A204.1 (cell line): Measurements from ENCODE around the gene ASPSCR1.

Experiments used
- FAIRE-seq: peaks from 2 replicates; lab custom pipeline; 2012; peaks lifted over from hg19 to GRCh38; lab: Jason Lieb, UNC

Gene ASPSCR1

DNA sequence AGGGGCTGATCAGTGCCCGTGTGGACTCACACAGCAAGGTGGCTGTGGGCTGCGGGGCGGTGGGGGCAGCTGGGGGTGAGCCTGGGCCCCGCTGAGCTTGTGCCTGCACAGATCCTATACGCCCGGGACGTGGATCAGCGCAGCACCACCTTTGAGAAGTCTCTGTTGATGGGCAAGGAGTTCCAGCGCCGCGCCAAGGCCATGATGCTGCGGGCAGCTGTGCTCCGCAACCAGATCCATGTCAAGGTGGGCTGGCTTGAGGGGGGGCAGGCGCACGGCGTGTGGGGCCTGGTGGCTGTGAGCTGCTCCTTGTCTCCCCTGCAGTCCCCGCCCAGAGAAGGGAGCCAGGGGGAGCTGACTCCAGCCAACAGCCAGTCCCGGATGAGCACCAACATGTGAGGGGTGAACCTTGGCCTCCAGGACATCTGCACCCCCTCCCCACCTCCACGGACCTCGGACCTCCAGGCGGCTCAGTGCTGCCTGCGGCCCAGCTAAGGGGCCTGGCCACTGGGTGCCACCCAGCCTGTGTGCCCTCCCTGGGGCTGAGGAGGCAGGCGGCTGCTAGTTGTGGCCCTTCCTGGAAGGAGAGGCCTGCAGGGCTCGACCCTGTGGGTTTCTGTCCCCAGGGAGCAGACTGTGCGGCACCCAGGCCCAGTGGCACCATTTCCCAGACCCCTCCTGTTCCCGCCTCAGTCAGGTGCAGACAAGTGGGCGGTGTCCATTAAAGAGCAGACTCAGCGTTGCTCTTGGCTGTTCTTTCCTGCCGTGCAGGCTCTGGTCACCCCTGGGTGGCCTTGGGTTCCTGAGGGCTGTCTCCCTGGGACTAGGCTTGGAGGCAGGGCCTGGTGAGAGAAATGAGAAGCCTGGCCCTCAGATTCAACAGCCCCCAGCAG is 79.5 kb downstream of the ASPSCR1 start:
- FAIRE-seq = no peak

DNA sequence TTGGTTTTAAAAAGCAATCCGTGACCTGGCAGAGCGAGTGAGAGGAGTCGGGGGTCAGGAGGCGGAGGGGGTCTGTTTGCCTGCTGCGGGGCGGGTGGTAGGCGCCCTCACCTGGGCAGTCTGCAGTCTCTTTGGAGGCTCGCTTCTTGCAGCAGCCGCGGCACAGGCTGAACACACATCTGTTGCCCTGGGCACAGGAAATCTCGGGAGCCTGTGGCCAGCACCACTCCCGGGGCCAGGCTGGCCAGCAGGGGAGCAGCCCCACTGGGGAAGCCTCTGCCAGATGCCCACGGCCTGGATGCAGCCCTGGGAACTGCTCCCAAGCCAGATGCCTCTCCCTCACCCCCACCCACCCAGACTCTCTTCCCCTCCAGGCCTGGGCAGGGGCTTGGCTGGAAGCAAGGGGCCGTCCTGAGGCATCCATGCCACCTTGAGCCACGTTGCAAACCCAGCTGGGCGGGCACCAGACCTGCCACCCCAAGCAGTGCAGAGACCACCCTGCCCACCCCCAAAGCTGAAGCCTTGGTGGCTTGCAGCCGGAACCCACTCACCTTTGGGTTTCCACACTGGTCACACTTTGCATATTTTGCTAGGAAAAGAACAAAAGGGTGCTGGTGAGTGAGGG is 80.9 kb downstream of the ASPSCR1 start:
- FAIRE-seq = no peak

DNA sequence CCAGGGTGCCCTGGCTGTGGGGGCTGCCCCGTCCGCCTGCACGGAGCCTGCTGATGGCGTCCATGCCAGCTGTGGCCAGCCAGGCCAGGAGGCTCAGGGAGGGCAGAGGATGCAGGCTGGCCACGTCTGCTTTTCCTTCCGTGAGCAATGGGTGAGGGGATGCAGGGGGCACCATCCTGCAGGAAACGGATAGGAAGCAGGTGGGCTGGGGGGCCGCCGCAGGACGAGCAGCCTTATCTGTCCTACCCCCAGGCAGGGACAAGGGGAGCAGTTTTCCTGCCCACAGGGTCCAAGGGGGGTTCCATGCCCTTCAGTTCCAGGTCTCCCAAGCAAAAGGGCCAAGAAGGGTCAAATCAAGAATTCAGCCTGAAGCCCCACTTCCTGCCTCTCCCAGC is 81.4 kb downstream of the ASPSCR1 start:
- no peak for FAIRE-seq

DNA sequence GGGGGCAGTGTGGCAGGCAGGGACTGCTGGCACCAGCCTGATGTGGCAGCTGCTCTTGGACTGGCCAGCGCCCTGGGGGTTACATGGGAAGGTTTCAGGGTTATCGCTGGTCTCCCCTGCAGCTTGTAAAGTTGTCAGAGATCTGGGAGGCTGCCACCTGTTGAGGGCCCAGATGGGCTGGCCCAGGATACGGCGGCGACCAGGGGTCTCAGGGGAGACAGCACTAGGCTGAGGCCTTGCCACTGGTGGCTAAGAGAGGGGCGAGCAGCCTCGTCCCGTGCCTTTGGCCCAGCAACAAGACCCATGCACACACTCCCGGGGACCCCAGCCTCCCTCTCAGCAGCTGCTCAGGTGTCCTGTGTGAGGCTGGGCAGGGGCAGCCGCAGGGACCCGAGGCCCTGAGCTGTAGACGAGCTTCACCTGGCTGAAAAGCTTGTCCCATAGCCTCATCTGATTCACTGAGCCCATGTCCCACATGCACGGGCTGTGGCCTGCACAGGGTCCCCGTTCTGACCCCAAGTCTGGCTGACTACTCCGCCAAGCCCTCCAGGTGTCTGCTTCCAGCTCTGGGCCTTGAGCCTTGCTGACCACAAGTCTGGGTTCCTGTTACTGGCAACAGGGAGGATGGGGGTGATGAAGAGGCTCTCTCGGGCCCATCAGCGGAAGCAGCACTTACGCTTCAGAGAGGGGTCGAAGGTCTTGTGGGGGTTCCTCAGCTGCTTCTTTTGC is 82.0 kb downstream of the ASPSCR1 start:
- FAIRE-seq = no peak

DNA sequence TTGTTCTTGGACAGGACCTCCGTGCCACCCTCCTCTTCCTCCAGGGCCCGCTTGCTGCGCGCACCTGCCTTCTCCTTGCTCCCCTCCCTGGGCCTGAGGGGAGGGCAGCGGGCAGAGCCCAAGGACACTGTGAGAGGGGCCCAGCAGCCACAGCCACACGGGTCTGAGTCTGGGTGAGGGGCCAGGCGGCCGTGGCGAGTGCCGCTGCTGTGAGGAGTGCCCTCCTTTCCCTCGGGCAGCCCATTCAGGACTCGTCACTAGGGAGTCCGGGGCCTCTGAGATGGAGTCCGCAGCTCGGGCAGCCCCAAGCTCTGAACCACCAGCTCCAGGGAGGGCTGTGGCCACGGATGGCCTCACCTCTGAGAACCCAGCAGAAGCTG is 82.6 kb downstream of the ASPSCR1 start:
- no peak for FAIRE-seq

- FAIRE-seq = no peak
Observed at GRCh38 chr17:82060614-82061013, 83.2 kb downstream of the ASPSCR1 start.

GRCh38 chr17:82061047-82061925 is 83.9 kb downstream of the ASPSCR1 start:
- FAIRE-seq = no peak

DNA sequence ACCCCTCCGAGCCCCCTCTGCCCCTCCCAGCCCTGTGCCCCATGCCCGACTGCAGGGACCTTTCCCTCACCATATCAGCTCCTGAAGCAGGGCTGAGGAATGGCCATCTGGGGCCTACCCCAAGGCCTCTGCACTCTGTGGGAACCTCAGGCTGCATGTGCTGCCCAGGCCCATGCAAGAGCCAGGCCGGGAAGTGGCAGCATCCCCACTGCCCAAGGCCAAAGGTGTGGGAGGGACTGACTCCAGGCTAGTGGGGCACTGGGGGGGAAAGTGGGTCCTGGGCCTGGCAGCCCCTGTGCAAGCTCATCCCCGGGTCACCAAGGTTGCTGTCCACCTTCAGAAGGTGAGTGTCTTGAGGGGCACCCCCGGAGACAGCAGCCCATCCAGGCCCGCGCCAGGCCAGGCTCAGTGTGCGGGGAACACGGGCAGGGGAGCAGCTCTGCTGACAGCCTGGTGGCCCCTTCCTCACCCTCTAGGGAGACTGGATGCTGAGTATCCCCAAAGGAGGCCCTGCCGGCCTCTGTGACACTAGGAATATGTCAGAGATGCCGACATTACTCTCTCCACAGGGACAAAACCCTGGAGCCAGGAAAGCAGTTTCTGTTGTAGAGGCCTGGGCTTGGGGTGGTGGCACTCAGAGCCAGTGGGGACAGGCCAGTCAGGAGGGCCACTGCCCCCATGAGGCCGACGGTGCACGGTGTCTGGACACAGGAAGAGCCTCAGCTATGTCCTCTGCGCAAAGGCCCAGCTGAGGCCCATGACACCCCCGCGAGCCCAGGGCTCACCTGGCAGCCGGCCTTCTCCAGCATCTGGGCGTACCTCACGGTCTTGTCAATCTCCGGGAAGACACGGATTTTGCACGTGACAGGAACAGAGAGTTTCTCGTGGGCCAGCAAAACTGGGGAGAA is 84.9 kb downstream of the ASPSCR1 start:
- no peak for FAIRE-seq

- FAIRE-seq = no peak
Observed at GRCh38 chr17:82062984-82063368, 85.5 kb downstream of the ASPSCR1 start.

GRCh38 chr17:82063424-82064415 is 86.3 kb downstream of the ASPSCR1 start:
- no peak for FAIRE-seq

GRCh38 chr17:82064433-82065192 is 87.2 kb downstream of the ASPSCR1 start:
- FAIRE-seq = no peak

DNA sequence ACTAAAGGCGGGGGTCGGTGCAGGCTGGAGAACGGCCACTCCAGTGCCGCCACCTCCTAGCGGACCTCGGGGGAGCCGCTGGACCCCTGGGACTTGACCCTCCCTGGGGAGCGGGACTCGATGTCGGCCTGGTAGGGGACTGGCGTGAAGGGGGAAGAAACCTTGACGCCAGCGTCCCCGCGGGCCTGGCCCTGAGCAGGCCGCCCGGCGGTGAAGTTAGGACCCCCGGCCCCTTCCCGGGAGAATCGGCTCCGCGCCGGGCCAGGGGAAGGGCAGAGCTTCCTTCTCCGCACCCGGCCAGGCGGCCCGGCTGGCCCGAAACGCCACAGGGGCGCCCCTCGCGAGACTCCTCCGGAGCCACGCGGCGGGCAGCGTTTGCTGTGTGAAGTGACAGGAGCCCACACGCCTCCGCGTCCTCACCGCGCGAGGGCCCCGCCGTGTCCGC is 87.8 kb downstream of the ASPSCR1 start:
- FAIRE-seq = no peak

GRCh38 chr17:82065638-82066303 is 88.3 kb downstream of the ASPSCR1 start, which contains the start of gene DUS1L:
Gene DUS1L (minus strand): TSS chr17:82065804. CDS start chr17:82065059, 745 bp downstream.
- no peak for FAIRE-seq
